Right forelimb (tissue), 1 donor: ENCODE results near the gene IRF2BP1.
"Not testable (repeated sequence)": the region's sequence is repeated elsewhere in the genome, so short reads cannot be mapped to it uniquely, and the experiment has no call there.

ENCODE experiments used
- DNase-seq: peaks from one replicate; pipeline ENCODE4 v3.0.0-alpha.2; 2018

The IRF2BP1 gene

DNA sequence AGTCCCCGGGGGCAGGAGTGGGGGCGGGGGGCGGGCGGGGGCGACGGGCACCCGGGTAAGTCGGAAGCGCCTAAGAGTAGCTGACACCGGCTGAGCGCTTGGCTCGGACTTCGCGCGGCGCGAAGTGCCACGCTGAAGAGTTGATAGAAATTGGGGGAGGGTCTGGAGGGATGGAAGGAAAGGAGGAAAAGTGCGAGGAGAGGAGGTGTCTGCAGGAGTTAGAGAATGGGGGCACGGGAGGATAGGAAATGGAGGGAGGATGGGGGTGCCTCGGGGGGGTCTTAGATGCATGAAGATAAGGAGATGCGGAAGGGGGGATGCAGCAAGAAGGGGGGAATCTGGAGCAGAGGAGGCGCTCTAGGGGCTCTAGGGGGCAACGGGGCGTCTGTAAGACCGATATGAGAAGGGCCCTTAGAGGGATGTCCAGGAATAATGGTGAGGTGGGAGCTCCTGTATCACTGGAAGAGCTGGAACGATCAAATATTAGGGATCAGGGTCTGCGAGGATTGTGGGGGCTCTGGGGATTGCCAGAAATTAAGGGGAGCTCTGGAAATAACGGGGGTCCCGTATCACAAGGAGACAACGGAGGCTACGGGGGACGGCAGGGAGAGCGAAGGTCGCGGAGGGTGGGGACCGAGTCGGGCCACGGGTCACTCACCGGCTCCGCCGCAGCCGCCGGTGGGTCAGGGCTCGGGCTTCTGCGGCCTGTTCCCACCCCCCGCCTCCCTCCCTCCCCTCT lies 16.1 kb upstream of the IRF2BP1 start, which contains the start of gene MYPOP:
Gene MYPOP (minus strand): TSS at position 702 of the 739 bp plus-strand sequence. CDS start 840 bp downstream, outside the sequence.
- no peak for DNase-seq

GRCh38 chr19:45901432-45901911 lies 15.5 kb upstream of the IRF2BP1 start:
- DNase-seq: no peak

DNA sequence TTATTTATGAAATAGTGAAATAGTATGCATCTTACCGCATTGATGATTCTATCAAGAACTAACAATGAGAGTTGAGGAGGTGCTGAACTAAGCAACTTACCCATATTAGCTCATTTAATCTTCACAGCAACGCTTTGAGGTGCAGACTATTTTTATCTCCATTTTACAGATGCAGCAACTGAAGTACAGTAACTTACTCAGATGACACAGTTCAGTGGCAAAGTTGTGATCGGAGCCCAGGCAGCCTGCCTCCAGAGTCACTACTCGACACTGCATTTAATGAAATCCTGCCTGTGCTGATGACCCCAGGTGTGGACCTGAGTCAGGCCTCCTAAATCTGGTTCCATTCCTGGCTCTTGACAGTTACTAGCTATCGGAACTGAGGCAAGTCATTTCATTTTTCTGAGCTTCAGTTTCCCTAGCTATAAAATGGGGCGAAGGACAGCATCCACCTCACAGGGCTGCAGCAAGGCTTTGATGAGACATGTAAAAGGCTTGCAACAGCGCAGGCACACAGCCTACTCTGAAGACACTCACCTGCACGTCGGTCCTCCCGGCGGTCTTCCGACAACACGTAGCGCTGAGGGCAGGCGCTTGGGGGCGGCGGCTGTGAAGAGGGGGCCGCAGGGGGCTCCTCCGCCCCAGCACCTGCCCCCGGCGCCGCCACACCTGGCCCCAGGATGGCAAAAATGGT lies 14.9 kb upstream of the IRF2BP1 start:
- DNase-seq: no peak

DNA sequence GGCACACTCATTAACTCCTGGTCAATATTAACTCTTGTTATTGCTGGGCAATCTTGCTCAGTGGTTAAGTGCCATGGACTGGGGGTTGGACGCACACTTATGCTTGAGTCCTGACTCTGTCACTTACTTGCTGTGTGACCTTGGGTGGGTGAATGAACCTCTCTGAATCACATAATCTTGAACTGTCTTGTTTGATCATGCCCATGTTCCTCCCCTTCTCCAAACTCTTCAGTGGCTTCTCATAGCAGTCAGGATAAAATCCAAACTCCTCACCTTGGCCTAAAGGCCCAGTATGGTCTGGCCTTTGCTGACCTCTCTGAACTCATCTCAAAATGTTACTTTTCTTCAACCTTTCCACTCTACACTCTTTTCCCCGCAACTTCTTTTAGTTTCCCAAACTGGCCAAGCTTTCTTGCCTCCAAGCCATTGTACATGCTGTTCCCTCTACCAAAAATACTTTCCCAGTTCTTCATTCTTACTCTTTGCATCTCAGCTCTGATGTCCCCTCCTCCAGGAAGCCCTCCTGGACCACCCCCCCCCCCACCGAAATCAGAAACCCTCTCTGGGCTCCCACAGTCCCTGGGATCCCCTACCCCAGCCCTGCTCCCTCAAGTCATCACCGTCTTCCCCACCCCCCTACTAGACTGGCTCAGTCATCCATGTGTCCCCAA lies 14.1 kb upstream of the IRF2BP1 start:
- DNase-seq: no peak

DNA sequence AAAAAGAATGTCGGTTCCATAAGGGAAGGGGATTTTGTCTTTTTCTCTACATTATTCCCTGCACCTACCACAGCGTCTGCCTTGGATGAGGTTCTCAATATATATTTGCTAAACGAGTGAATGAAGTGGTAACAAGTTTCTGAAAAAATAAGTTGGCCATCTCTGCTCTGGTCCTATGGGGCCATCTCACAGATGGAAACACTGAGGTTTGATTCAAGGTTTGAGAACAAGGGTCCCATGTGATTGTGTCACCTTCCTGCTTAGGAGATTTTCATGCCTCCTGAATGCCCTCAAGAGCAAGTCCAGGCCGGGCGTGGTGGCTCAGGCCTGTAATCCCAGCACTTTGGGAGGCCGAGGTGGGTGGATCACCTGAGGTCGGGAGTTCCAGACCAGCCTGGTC lies 13.3 kb upstream of the IRF2BP1 start:
- DNase-seq: no peak

- no peak for DNase-seq
These were observed 11.4 kb upstream of the IRF2BP1 start for GRCh38 chr19:45897261-45897812.

GRCh38 chr19:45895983-45896599 lies 10.2 kb upstream of the IRF2BP1 start:
- not testable (repeated sequence) for DNase-seq

DNA sequence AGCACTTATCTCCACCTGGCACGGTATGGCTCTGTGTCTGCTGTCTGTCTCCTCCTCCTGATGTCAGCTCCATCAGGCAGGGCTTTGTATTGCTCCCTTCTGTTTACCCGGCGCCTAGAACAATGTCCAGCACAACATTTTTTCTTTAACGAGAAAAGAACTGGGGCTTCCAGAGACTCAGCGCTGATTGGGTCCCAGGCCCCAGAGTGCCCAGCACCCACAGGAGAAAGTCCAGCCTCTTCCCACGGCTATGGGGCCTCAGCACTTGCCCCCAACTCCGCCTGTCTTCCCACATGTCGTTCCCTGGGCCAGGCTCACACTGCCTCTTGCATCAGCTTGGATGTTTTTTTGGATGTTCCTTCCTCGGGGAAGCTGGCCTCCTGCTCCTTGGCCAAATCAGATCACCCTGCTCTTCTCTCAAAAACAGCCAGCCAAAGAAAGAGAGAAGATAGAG lies 9.6 kb upstream of the IRF2BP1 start:
- DNase-seq: no peak

- DNase-seq: no peak
These were observed 4.9 kb upstream of the IRF2BP1 start for GRCh38 chr19:45890877-45891276.

- DNase-seq: no peak
These were observed 3.4 kb upstream of the IRF2BP1 start for GRCh38 chr19:45889210-45889885.

DNA sequence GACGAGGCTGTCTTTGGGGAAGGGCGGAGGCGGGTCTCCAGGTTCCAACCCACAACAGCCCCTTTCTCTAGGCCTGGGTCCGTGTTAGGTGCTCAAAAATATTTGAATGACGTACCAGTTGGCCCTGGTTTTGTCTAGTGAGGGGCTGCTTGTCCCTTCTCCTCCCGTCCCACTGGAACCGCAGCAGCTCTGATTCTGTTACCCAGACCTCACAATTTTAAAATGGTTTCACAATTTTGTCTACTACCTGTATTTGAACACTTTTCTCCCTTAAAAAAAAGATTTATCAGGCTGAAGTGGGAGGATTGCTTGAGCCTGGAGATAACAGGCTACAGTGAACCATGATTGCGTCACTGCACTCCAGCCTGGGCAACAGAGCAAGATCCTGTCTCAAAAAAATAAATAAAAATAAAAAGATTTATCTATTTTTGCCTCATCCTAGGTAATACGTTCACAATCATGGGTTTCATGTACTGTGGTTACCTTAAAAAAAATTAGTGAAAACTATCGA lies 1.3 kb upstream of the IRF2BP1 start:
- DNase-seq: no peak

DNA sequence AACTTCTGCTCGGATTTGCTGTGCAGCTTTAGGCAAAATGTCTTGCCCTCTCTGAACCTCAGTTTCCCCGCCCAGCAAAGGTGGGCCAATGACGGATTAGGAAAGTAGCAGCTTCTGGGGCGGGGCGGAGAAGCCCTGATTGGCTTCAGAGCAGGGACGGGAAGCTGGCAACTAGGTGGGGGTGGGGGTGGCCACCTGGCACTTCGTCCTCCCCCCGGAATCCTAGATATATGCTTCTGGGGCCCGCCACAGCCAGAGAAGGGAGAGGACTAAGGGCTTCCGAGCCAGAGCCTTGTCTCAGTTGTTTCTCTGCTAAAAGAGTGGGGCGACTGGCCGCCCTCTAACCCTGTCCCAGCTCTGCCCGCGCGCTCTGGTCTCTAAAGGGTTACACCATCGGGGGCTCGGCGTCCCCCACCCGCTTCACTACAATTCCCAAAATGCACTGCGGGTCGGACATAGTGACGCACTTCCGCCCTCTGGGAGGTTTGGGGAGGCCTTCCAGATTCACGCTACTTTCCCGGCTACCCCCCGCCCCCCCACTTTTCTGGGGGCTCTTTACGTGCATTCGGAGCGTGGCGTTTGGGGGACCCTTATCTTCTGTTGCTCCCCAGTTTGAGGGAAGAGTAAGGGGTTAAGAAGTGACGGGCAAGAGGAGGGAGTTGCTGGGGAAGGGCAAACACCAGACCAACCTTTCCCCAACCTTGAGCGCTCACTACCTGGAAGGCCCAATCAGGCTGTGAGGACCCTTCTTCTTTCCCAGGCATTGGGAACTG lies 672 bp upstream of the IRF2BP1 start:
- DNase-seq: peak; percentile 96

GRCh38 chr19:45884682-45885555 lies 1.0 kb downstream of the IRF2BP1 start:
- DNase-seq: no peak

- no peak for DNase-seq
These were observed 1.9 kb downstream of the IRF2BP1 start for GRCh38 chr19:45883881-45884681.

DNA sequence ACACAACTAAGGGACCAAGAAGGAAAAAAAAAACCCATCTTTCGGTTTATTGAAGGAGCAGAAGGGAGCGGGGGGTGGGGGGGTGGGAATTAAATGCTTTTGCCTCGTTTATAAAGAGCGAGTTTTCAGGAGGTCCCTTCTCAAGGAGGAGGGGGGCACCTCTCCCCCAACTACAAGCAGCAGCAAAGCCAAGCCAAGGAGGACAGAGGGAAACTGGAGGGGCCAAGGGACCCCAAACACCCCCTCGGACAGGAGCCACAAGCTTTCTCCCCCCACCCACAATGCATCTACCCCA lies 2.4 kb downstream of the IRF2BP1 start:
- DNase-seq: no peak

DNA sequence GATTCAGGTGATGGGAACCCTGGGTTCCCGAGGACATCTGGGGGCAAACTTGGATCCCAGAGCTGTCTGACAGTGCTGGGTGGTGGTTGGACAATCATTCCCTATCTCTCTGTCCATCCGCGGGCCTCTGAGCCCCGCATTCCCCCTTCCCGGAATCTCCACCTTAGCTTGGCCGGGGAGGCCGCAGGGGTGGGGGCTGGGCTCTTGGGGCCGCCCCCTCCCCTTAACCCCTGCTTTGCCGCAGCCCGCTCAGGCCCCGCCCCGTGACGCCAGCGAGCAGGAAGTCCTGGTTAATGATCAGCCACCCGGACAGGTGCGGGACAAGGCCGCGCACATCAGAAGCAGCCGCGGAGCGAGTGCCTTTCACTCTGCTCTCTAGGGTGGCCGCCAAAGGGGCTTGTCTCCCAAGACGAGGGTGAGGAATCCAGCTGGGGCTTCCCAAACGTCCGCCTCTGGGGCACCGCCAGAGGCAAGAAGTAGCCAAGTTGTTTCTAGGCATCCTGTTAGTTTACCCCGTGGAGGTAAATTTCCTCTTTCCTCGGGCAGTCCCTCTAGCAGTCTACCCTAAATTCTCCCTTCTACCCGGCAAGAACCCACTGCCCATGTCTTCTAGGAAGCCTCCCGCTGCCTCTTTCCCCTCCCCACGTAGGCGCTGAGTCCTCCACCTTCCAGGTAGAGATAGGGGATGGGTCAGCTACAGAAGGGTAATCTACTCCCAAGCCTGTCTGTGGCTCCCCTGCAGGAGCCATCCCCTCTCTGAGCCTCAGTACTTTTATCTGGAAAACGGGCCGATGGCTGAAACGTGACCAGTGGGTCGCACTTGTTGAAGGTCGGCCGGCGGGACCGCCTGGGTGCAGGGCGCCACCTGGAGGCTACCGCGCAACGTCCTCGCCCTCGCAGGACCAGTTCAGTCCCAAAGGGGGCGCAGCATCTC lies 3.0 kb downstream of the IRF2BP1 start:
- DNase-seq: peak; percentile 89

DNA sequence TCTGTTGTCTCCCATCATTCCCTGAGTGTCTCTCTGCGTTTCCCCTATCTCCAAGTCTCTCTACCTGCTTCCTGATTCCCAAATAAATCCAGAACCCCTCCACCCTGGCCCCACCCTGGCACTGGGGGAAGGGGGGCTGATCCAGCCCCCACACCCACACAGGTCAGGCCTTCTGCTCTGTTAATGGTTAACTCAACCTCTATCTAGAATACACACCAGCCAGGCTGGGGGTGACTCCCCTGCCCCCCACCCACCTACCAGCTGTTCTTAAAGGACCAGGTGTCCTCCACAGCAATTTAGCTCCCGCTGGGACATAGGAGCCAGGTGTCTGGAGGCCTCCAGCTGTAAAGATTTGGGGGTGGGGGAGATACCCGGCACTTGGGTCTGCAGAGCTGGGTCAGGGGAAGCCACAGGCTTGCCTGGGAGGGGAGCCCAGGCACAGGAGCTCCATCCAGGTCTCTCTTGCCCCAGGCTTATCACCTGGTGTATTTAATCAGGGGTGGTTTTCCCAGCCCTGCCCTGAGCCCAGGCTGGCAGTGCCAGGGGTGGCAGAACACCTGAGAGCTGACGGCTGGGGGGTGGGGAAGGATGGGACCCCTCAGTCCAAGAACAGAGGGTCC lies 3.9 kb downstream of the IRF2BP1 start:
- no peak for DNase-seq
